GM18868 (cell line): Measurements from ENCODE around the gene ATXN2.
A peak's percentile ranks its signal among the peaks of the same experiment; 100 is the strongest.

Experiments
- ATAC-seq: cut with Tn5 transposase; IDR thresholded peaks from one replicate; pipeline ENCODE4 v1.9.1; 2021; ENCODE audit warnings: mild to moderate bottlenecking, moderate library complexity; ENCODE audit not compliant: unreplicated experiment

Gene ATXN2

DNA sequence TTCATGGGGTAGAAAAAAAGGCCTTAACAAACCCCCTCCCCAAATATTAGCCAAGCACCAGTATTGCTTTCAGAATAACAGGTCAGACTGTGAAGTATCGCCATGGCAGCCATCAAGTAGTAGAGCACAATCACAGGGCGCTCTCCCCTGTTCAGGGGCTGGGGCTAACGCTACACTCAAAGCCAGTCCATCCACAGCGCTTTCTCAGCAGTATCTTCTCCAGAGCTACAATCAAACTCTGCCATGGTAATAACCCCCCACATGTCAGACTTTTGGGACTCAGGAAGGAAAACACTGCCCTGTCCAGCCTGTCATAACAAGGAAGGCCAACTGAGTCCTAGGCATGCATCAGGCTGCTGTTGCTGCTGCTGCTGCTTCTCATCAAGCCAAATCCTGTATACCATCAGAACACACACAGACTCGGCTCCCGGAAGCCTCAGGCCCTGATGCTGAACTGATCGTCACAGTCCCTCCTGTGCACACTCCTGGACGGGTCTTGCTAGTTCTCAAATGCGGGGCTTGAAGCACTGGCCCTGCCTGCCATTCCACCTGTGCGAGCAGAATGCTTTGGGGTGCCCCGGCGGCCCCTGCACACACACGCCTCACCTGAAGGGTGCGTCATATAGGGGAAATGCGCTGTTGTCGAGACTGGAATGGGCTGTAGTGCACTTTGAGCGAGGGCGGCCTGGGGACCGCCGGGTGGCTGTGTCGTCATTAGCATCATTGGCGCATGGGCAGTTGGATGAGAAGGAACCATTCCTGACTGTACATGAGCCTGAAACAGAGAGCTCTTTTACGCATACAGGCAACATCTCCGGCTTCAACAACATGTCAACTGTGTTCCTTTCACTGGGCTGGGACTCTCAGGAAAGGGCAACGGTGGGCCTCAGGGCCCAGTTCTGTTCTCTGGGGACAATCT is 145.8 kb downstream of the ATXN2 start:
- no peak for ATAC-seq

DNA sequence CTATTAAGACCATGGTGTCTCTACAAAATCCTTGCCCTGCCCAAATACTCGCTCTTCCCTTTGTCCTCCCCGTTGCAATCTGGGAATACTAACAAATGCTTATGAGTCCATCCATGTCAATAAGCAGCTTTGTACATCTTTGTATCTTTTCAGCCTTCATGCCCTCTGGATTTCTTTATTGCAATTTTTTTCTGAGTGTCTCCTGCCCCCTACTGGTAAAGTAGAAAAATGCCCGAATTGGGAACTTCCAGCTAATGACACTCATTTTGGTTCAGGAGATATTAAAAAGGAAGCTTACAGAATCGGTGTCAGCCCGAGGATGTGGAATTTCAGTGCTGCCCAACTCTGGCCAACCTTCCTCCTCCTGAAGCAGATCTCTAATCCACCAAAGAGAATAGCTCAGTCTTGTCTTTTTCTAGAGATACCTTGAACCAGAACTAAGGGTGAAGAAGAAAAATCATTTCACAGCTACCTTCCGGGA is 147.4 kb downstream of the ATXN2 start:
- ATAC-seq, result no peak

DNA sequence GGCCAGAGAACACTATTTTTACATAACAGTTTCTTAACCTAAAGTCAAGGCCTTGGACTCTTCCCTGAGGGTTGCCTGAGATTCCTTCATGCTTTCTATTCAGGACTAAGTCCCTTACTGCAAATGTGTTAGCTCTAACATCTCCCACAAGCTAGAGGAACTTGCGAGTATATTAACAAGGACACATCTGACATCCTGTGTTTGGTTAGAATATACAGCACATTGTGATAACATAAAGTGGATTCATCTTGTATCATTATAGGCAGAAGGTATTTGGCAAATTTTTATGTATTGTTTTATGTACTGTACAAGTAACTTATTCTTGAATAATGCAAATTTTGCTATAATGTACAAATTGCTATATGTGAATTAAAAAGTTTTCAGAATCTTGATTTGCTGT is 147.9 kb downstream of the ATXN2 start:
- ATAC-seq, result no peak

- ATAC-seq, result no peak
Measured at GRCh38 chr12:111450676-111451075, 148.4 kb downstream of the ATXN2 start.

GRCh38 chr12:111448846-111449790 is 150.0 kb downstream of the ATXN2 start:
- ATAC-seq, result no peak

DNA sequence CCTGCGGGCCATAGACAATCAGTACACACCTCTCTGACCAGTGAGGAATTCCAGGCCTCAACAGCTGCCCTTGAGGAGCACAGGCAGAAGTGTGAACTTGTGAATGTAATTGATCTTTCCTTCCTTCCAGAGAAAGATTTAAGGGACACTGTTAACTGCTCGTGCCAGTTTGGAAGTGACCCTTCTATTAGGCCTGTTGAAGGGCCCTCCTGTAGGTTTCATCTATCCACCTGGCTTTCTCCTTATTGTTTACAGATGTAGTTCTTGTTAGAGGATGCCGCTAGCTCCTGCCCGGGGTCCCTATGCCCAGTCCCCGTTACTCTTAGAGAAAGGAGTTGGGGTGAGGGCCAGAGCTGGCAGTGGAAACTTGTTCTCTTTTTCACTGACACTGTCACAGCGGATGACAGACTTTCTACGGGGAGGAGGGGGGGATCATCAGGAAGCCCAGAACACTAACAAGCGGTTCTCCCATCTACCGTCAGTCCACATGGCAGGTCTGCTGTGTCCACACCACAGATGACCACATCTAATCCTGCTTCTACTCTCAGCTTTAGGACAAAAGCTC is 150.8 kb downstream of the ATXN2 start:
- ATAC-seq, result no peak

- ATAC-seq, result no peak
Measured at GRCh38 chr12:111447571-111448265, 151.4 kb downstream of the ATXN2 start.

- no peak for ATAC-seq
Measured at GRCh38 chr12:111446631-111447570, 152.2 kb downstream of the ATXN2 start.

- ATAC-seq, result no peak
Measured at GRCh38 chr12:111445726-111446581, 153.2 kb downstream of the ATXN2 start.

DNA sequence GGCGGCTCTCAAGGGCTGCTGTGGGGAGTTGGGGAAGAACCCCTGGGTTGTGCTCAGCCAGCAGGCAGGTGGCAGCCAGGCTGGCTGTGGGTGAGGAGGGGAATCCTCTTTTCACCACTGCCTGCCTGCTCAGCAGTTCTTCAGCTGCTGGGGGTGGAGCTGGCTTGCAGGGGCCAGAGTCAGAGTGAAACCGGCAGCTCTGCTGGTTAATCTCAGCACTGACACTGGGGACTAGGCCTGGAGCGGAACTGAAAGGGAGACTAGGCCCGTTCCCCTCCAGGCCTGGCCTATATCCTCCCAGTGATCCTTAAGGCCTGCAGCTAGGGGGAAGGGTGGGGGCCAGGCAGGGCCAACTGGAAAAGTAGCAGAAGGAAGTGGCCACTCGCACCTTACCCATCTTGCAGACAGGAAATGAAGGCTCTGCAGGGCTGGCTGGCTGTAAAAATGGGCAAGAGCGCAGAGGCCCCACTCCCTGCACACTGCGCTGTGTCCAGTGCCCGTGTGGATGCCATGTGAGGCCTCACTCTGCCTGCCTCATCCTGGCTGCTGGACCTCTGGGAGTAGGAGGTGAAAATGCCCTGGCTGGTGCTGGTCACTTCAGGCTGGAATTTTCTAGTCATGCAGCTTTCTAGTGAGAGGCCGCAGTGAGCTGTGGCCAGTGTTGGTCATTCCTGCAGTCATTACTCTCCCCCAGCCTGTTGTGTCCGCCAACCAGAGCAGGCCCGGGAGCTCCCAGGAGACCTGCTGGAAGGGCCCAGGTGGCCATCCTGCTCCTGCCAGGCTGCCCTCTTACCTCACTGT is 154.0 kb downstream of the ATXN2 start:
- peak; percentile 92 for ATAC-seq

GRCh38 chr12:111444314-111444924 is 154.7 kb downstream of the ATXN2 start:
- peak; percentile 25 for ATAC-seq

DNA sequence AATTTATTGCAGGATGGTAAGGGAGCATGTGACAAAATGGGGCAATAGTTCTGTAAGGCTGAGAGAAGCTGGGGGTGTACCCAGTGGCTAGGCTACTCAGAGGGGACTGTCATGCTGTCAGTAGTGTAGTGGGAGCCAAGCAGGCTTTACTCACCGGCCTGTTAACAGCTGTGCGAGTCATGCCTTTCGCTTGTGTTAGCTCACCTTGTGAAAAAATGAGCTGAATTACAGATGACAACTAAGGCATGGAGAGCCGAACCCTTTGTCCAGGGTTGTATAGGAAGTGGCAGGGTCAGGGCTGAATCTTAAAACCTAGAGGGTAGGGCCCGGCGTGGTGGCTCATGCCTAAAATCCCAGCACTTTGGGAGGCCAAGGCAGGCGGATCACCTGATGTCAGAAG is 155.5 kb downstream of the ATXN2 start:
- ATAC-seq, result no peak

DNA sequence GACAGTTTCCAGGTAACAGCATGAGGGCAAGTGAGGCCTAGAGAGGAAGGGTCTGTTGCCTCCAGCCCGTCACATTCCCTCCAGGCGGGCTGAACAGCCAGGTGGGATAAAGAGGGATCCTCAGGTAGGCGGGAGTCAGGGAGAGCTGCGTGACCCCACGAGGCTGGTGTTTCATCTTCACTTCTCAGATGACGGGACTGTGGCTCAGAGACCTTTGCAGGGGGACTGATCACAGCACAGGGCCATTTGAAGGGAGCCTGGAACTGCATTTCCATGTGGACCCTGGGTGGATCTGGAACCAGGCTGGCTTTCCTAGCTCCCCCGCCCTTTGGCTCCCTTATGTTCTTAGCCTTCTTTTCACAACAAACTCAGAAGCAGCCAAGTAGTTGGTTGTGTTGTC is 156.0 kb downstream of the ATXN2 start:
- no peak for ATAC-seq

DNA sequence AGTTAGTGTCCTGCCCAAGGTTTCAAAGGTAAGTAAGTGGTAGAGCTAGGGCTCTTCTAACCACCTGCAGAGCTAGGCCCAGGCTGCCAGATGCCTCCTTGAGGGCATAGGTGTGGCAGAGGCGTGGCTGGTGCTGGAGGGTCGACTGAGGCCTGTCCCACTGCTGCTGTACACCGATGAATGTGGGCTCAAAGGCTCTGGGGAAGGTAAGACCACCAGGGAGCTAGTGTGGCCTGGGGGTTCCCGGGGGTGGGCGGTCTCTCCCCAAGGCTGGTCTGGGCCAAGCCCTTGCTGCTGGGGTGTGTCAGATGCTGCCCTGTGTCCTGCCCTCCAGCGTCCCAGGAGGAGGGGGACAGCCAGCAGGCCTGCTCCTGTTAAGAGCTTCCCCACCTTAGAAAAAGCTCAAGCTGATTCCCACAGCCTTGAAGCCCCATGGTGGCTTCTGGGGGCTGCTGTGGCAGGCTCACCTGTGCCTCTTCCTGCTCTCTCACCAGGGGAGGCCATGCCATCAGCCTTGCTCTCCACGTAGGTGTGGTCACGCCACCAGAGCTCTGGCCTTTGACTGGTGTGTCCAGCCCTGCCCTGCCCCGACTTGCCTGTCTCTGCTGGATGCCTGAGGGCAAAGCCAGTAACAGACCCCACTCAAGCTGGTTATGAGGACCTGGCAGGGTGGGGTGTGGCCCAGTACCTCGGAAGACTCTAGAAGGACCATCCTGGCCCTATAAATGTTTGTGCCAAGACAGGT is 156.6 kb downstream of the ATXN2 start:
- no peak for ATAC-seq

DNA sequence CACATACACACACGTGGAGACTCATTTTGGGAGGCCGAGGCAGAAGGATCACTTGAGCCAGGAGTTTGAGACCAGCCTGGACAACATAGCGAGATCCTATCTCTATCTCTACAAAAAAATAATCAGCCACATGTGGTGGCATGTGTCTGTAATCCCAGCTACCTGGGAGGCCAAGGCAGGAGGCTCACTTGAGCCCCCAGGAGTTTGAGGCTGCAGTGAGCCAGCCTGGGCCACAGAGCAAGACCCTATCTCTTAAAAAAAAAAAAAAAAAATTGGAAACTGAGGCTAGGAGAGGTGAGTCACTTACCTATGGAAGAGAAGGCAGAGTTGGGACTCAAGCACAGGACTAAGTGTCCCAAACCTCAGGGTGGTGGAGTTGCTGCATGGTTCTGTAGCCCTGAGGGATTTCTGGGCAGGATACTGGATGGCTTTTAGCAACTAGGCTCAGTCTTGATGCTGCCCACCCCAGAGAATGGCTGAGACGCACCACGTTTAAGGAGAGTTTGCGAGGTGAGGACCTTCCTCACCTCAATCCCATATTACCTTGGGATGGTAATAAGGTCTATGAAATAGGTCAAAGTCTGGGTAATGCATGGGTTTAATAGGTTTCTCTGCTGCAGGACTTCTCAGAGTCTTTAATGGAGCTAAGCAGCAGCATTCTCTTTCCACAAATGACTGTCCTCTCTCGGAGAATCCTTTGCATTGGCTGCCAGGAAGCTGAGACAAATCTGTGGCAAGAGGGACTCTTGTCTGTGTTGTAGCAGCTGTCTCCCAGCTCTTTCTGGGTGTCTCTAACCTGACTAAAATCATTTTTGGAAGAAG is 157.8 kb downstream of the ATXN2 start:
- ATAC-seq, result no peak

GRCh38 chr12:111440631-111441030 is 158.5 kb downstream of the ATXN2 start:
- no peak for ATAC-seq
